ENCODE results near the gene PLCG1. TPM values are rescaled to one million over a fixed set of nuclear protein-coding genes. Genes with fewer than 3 reads are reported as not detected.

PLCG1 gene
- 132 and 194 TPM in 2 replicates for total RNA-seq (2014; rRNA removed; shearing (Covaris generic))

- peak; percentile 99 for DNase-seq
- Histone ChIP-seq H3K36me3 (replicated peaks; ENCODE audit: control insufficient read depth, insufficient read depth, low read length) (peaks cover 4% of the 10 kb centered on the region), H3K4me3 (ENCODE audit: insufficient read depth, low read depth, low read length) (peak within 1 kb of the TSS; percentile 85), H3K27me3 (ENCODE audit: control insufficient read depth, insufficient read depth, low read length) (no peaks in the 10 kb centered on the region)
These were observed at the start of gene PLCG1 for GRCh38 chr20:41136680-41137613. PLCG1 (plus strand) TSS chr20:41137543; CDS start chr20:41137642, 99 bp downstream.

GRCh38 chr20:41087777-41088176 is 49.6 kb upstream of the PLCG1 start:
- no peak for DNase-seq
- H3K36me3 ChIP-seq (replicated peaks; ENCODE audit: control insufficient read depth, insufficient read depth, low read length): peaks cover 11% of the 10 kb centered on the region
- H3K27me3 ChIP-seq (ENCODE audit: control insufficient read depth, insufficient read depth, low read length): no peaks in the 10 kb centered on the region
- no peak overlapping the region for H3K4me3 ChIP-seq (ENCODE audit: insufficient read depth, low read depth, low read length)

GRCh38 chr20:41089555-41089954 is 47.8 kb upstream of the PLCG1 start:
- no peak for DNase-seq
- H3K36me3 ChIP-seq (replicated peaks; ENCODE audit: control insufficient read depth, insufficient read depth, low read length): peaks cover 15% of the 10 kb centered on the region
- H3K27me3 ChIP-seq (ENCODE audit: control insufficient read depth, insufficient read depth, low read length): no peaks in the 10 kb centered on the region
- H3K4me3 ChIP-seq (ENCODE audit: insufficient read depth, low read depth, low read length): no peak overlapping the region

GRCh38 chr20:41091927-41092326 is 45.4 kb upstream of the PLCG1 start:
- H3K4me3 ChIP-seq (ENCODE audit: insufficient read depth, low read depth, low read length): no peak overlapping the region
- no peak for DNase-seq
- H3K36me3 ChIP-seq (replicated peaks; ENCODE audit: control insufficient read depth, insufficient read depth, low read length): peaks cover 18% of the 10 kb centered on the region
- no peaks in the 10 kb centered on the region for H3K27me3 ChIP-seq (ENCODE audit: control insufficient read depth, insufficient read depth, low read length)

- peaks cover 29% of the 10 kb centered on the region for H3K36me3 ChIP-seq (replicated peaks; ENCODE audit: control insufficient read depth, insufficient read depth, low read length)
- H3K4me3 ChIP-seq (ENCODE audit: insufficient read depth, low read depth, low read length): no peak overlapping the region
- no peak for DNase-seq
- H3K27me3 ChIP-seq (ENCODE audit: control insufficient read depth, insufficient read depth, low read length): no peaks in the 10 kb centered on the region
These were observed 42.8 kb upstream of the PLCG1 start for GRCh38 chr20:41094353-41095055.

- no peaks in the 10 kb centered on the region for H3K27me3 ChIP-seq (ENCODE audit: control insufficient read depth, insufficient read depth, low read length)
- H3K4me3 ChIP-seq (ENCODE audit: insufficient read depth, low read depth, low read length): no peak overlapping the region
These were observed 42.0 kb upstream of the PLCG1 start for GRCh38 chr20:41095110-41095969.

GRCh38 chr20:41098703-41099250 is 38.6 kb upstream of the PLCG1 start:
- Histone ChIP-seq H3K4me3 (ENCODE audit: insufficient read depth, low read depth, low read length) (no peak overlapping the region), H3K36me3 (replicated peaks; ENCODE audit: control insufficient read depth, insufficient read depth, low read length) (peaks cover 32% of the 10 kb centered on the region), H3K27me3 (ENCODE audit: control insufficient read depth, insufficient read depth, low read length) (no peaks in the 10 kb centered on the region)
- DNase-seq: no peak

More at GRCh38 chr20:41095110-41095969, 42.0 kb upstream of the PLCG1 start:
- DNase-seq: peak; percentile 61
- H3K36me3 ChIP-seq (replicated peaks; ENCODE audit: control insufficient read depth, insufficient read depth, low read length): peaks cover 32% of the 10 kb centered on the region

- Histone ChIP-seq H3K4me3 (ENCODE audit: insufficient read depth, low read depth, low read length) (no peak overlapping the region), H3K36me3 (replicated peaks; ENCODE audit: control insufficient read depth, insufficient read depth, low read length) (peaks cover 39% of the 10 kb centered on the region), H3K27me3 (ENCODE audit: control insufficient read depth, insufficient read depth, low read length) (no peaks in the 10 kb centered on the region)
- no peak for DNase-seq
These were observed 37.3 kb upstream of the PLCG1 start for GRCh38 chr20:41100001-41100480.

GRCh38 chr20:41101660-41102059 is 35.7 kb upstream of the PLCG1 start:
- Histone ChIP-seq H3K4me3 (ENCODE audit: insufficient read depth, low read depth, low read length) (no peak overlapping the region), H3K27me3 (ENCODE audit: control insufficient read depth, insufficient read depth, low read length) (no peaks in the 10 kb centered on the region), H3K36me3 (replicated peaks; ENCODE audit: control insufficient read depth, insufficient read depth, low read length) (peaks cover 33% of the 10 kb centered on the region)
- DNase-seq: no peak

- Histone ChIP-seq H3K27me3 (ENCODE audit: control insufficient read depth, insufficient read depth, low read length) (no peaks in the 10 kb centered on the region), H3K36me3 (replicated peaks; ENCODE audit: control insufficient read depth, insufficient read depth, low read length) (peaks cover 19% of the 10 kb centered on the region), H3K4me3 (ENCODE audit: insufficient read depth, low read depth, low read length) (no peak overlapping the region)
- no peak for DNase-seq
These were observed 28.8 kb upstream of the PLCG1 start for GRCh38 chr20:41108531-41108930.

- no peaks in the 10 kb centered on the region for H3K27me3 ChIP-seq (ENCODE audit: control insufficient read depth, insufficient read depth, low read length)
- no peak overlapping the region for H3K4me3 ChIP-seq (ENCODE audit: insufficient read depth, low read depth, low read length)
- peaks cover 22% of the 10 kb centered on the region for H3K36me3 ChIP-seq (replicated peaks; ENCODE audit: control insufficient read depth, insufficient read depth, low read length)
- DNase-seq: no peak
These were observed 27.3 kb upstream of the PLCG1 start for GRCh38 chr20:41110012-41110411.

- Histone ChIP-seq H3K4me3 (ENCODE audit: insufficient read depth, low read depth, low read length) (no peak overlapping the region), H3K27me3 (ENCODE audit: control insufficient read depth, insufficient read depth, low read length) (no peaks in the 10 kb centered on the region), H3K36me3 (replicated peaks; ENCODE audit: control insufficient read depth, insufficient read depth, low read length) (peaks cover 29% of the 10 kb centered on the region)
- no peak for DNase-seq
These were observed 26.3 kb upstream of the PLCG1 start for GRCh38 chr20:41110930-41111577.

- Histone ChIP-seq H3K4me3 (ENCODE audit: insufficient read depth, low read depth, low read length) (no peak overlapping the region), H3K36me3 (replicated peaks; ENCODE audit: control insufficient read depth, insufficient read depth, low read length) (peaks cover 33% of the 10 kb centered on the region), H3K27me3 (ENCODE audit: control insufficient read depth, insufficient read depth, low read length) (no peaks in the 10 kb centered on the region)
- no peak for DNase-seq
These were observed 25.8 kb upstream of the PLCG1 start for GRCh38 chr20:41111578-41111951.
